GM12878 (cell line): Measurements from ENCODE around the gene CUTA. TPM values are rescaled to one million over a fixed set of nuclear protein-coding genes. Genes with fewer than 3 reads are reported as not detected.
A peak's percentile ranks its signal among the peaks of the same experiment; 100 is the strongest.

ENCODE experiments used
- ATAC-seq: fragments of 200-7000 bp; cut with Tn5 transposase; 3 replicates; pipeline ENCODE4 v1.9.1; 2020; ENCODE audit warnings: mild to moderate bottlenecking, moderate library complexity
- BruUV-seq: library from RNA; stranded (reverse); fragments of 400-500 nt; replicated peaks from 2 replicates; lab custom pipeline; 2021; lab: Mats Ljungman, UMichigan
- CTCF ChIA-PET: fragments of 300-600 bp; sonication (Branson Sonifier 250); formaldehyde crosslinking; extraction: SDS; loops from one replicate; lab custom pipeline; 2021; ENCODE audit warnings: inconsistent platforms; lab: Yijun Ruan, JAX
- POLR2A ChIA-PET: fragments of 350-600 bp; formaldehyde crosslinking; extraction: SDS; loops from one replicate; lab custom pipeline; 2021; ENCODE audit warnings: inconsistent platforms; lab: Charles Lee
- RAD21 ChIA-PET: fragments of 300-600 bp; sonication (Branson Sonifier 250); formaldehyde crosslinking; loops from one replicate; lab custom pipeline; 2023; ENCODE audit warnings: antibody characterized with exemption; ENCODE audit not compliant: unreplicated experiment; lab: Charles Lee
- SMC1A ChIA-PET: fragments of 300-600 bp; sonication (Branson Sonifier 250); formaldehyde crosslinking; loops from one replicate; lab custom pipeline; 2023; ENCODE audit not compliant: unreplicated experiment, uncharacterized antibody; lab: Charles Lee
- DNase-seq: peaks from one replicate; pipeline ENCODE4 v3.0.0-alpha.2; 2011; ENCODE audit warnings: low read depth, low spot score
- FAIRE-seq: peaks from 3 replicates; lab custom pipeline; 2011; peaks lifted over from hg19 to GRCh38; lab: Jason Lieb, UNC
- H2AFZ ChIP-seq: 2 replicates; pipeline ENCODE4 v1.6.0; 2011; ENCODE audit warnings: low read depth, low read length, control low read depth; ENCODE audit not compliant: control insufficient read depth
- H3K27ac ChIP-seq: 2 replicates; pipeline ENCODE4 v1.5.1; 2011; ENCODE audit warnings: control low read depth; ENCODE audit not compliant: control insufficient read depth, insufficient read depth
- H3K27me3 ChIP-seq, 2 experiments: replicated peaks in 1 of 2; 2 replicates each; pipeline versions ENCODE4 v1.6.0 to v1.6.1; 2011; ENCODE audit warnings: low read length in 1 of 2; ENCODE audit not compliant: control insufficient read depth in 2 of 2, insufficient read depth in 2 of 2
- H3K36me3 ChIP-seq, 2 experiments: 2 replicates each; pipeline ENCODE4 v1.5.1; 2011; ENCODE audit warnings: low read length in 1 of 2; ENCODE audit not compliant: control insufficient read depth in 2 of 2, insufficient read depth in 2 of 2
- H3K4me1 ChIP-seq: 2 replicates; pipeline ENCODE4 v1.6.1; 2011; ENCODE audit warnings: mild to moderate bottlenecking, low read length, moderate library complexity, mixed read lengths; ENCODE audit not compliant: control insufficient read depth, insufficient read depth
- H3K4me2 ChIP-seq: 2 replicates; pipeline ENCODE4 v1.6.0; 2011; ENCODE audit warnings: control low read depth; ENCODE audit not compliant: control insufficient read depth, insufficient read depth
- H3K4me3 ChIP-seq: fragments of 200-600 bp; sonication (generic); 2 replicates; pipeline ENCODE4 v1.5.1; 2016
- H3K79me2 ChIP-seq: 2 replicates; pipeline ENCODE4 v1.6.0; 2011; ENCODE audit warnings: low read length; ENCODE audit not compliant: control insufficient read depth, insufficient read depth
- H3K9ac ChIP-seq: 2 replicates; pipeline ENCODE4 v1.8.0; 2011; ENCODE audit warnings: low read length, control low read depth, mixed read lengths; ENCODE audit not compliant: control insufficient read depth, insufficient read depth
- H3K9me3 ChIP-seq: replicated peaks from 3 replicates; pipeline ENCODE4 v1.5.1; 2011; ENCODE audit warnings: mild to moderate bottlenecking, low read length; ENCODE audit not compliant: control insufficient read depth, insufficient read depth
- H4K20me1 ChIP-seq: 2 replicates; pipeline ENCODE4 v1.6.0; 2011; ENCODE audit not compliant: control insufficient read depth, insufficient read depth
- BHLHE40 ChIP-seq, 2 experiments: fragments of 450-650 bp in 1 of 2; IDR thresholded peaks; 2 replicates each; pipeline ENCODE4 v1.6.1; 2011 to 2017; ENCODE audit warnings: low read depth in 2 of 2, borderline replicate concordance in 1 of 2, improper control_type of control experiment in 1 of 2, low read length in 1 of 2, mild to moderate bottlenecking in 1 of 2
- BMI1 ChIP-seq: fragments of 450-650 bp; IDR thresholded peaks from 2 replicates; pipeline ENCODE4 v1.6.1; 2016; ENCODE audit warnings: mild to moderate bottlenecking, moderate library complexity, borderline replicate concordance
- CBX5 ChIP-seq: sonication (generic); IDR thresholded peaks from 2 replicates; pipeline ENCODE4 v1.6.1; 2016; ENCODE audit warnings: low read depth, moderate library complexity, mild to moderate bottlenecking, inconsistent platforms
- DPF2 ChIP-seq: fragments of 450-650 bp; IDR thresholded peaks from 2 replicates; pipeline ENCODE4 v1.6.1; 2017; ENCODE audit warnings: mild to moderate bottlenecking
- FOXM1 ChIP-seq: IDR thresholded peaks from 2 replicates; pipeline ENCODE4 v1.6.1; 2012; ENCODE audit warnings: low read depth, mild to moderate bottlenecking, inconsistent platforms, low read length, moderate library complexity
- GATAD2B ChIP-seq: fragments of 450-650 bp; conservative IDR thresholded peaks from 2 replicates; pipeline ENCODE4 v1.6.1; 2017; ENCODE audit warnings: low read depth, mild to moderate bottlenecking, moderate library complexity
- KDM1A ChIP-seq: fragments of 200-600 bp; sonication (generic); IDR thresholded peaks from 2 replicates; pipeline ENCODE4 v1.6.1; 2016; ENCODE audit warnings: borderline replicate concordance
- MYB ChIP-seq: fragments of 150-350 bp; IDR thresholded peaks from 2 replicates; pipeline ENCODE4 v1.6.1; 2014; ENCODE audit warnings: mild to moderate bottlenecking, low read depth, low read length, borderline replicate concordance
- MYC ChIP-seq: IDR thresholded peaks from 2 replicates; pipeline ENCODE4 v1.6.1; 2011; ENCODE audit warnings: mild to moderate bottlenecking, low read length, moderate library complexity, inconsistent platforms; ENCODE audit not compliant: insufficient read depth, insufficient replicate concordance, insufficient read length, severe bottlenecking
- RELA ChIP-seq: fragments of 450-650 bp; IDR thresholded peaks from 2 replicates; pipeline ENCODE4 v1.8.0; 2014; ENCODE audit warnings: borderline replicate concordance; ENCODE audit not compliant: partially characterized antibody
- RFX5 ChIP-seq: IDR thresholded peaks from 2 replicates; pipeline ENCODE4 v1.6.1; 2011; ENCODE audit warnings: low read depth, low read length, improper control_type of control experiment
- SMC3 ChIP-seq: IDR thresholded peaks from 2 replicates; pipeline ENCODE4 v1.6.1; 2011; ENCODE audit warnings: low read length, improper control_type of control experiment, borderline replicate concordance
- SP1 ChIP-seq: IDR thresholded peaks from one replicate; pipeline ENCODE4 v1.6.1; 2011; ENCODE audit warnings: low read depth, low read length
- WRNIP1 ChIP-seq: IDR thresholded peaks from 2 replicates; pipeline ENCODE4 v1.6.1; 2011; ENCODE audit warnings: low read depth, low read length, improper control_type of control experiment, borderline replicate concordance
- YBX1 ChIP-seq: fragments of 450-650 bp; IDR thresholded peaks from 2 replicates; pipeline ENCODE4 v1.6.1; 2016; ENCODE audit warnings: antibody characterized with exemption
- ZNF24 ChIP-seq: fragments of 450-650 bp; IDR thresholded peaks from 2 replicates; pipeline ENCODE4 v1.6.1; 2017; ENCODE audit warnings: antibody characterized with exemption, mild to moderate bottlenecking
- ZNF622 ChIP-seq: fragments of 450-650 bp; IDR thresholded peaks from 2 replicates; pipeline ENCODE4 v1.6.1; 2017; ENCODE audit warnings: mild to moderate bottlenecking, inconsistent platforms
- WGBS: methylation state at CpG from one replicate; pipeline ENCODE4 v1.1.6; 2016; ENCODE audit warnings: low lambda C conversion rate; ENCODE audit not compliant: insufficient replicate concordance, insufficient coverage; ENCODE audit errors: missing lambda C conversion rate; 5-methylcytosine and 5-hydroxymethylcytosine counted together
- in situ Hi-C: fragments of 300-500 bp; cut with MboI; formaldehyde crosslinking; loops from 9 replicates; pipeline ENCODE4 v1.14.3; 2018; ENCODE audit warnings: mixed read lengths
- intact Hi-C: fragments of 100-400 bp; cut with micrococcal nuclease; formaldehyde crosslinking; loops from one replicate; pipeline ENCODE4 v1.14.2; 2022; ENCODE audit not compliant: unreplicated experiment
- polyA plus RNA-seq, 11 experiments: library from polyadenylated mRNA; depleted of rRNA in 4 of 11; unstranded in 6 of 11; stranded (reverse) in 5 of 11; fragments of >200 nt; fragmentation: Nextera tagmentation in 4 of 11; fragmentation: Illumina TruSeq in 1 of 11; extraction: Ambion mirVana in 4 of 11; extraction: Trizol in 1 of 11; gene quantifications; 1 replicate in 1 of 11; 2 replicates in 10 of 11; pipeline versions ENCODE4 v1.2.1 to v1.2.3, GENCODE V29; 2011 to 2016; ENCODE audit warnings: inconsistent platforms in 2 of 11, missing spikeins in 2 of 11, low read depth in 1 of 11
- total RNA-seq, 4 experiments: library from RNA; depleted of rRNA in 3 of 4; stranded (reverse); fragments of >200 nt in 3 of 4; fragmentation: Illumina TruSeq in 1 of 4; extraction: Trizol in 1 of 4; gene quantifications; 2 replicates each; pipeline versions ENCODE4 v1.2.1 to v1.2.3, GENCODE V29; 2013 to 2021
- TF ChIP-seq, protein P1 (sequence below): IDR thresholded peaks from 2 replicates; pipeline ENCODE4 v1.6.1; 2012; ENCODE audit warnings: low read depth, low read length, improper control_type of control experiment
- TF ChIP-seq, protein P2 (sequence below): fragments of 450-650 bp; IDR thresholded peaks from 2 replicates; pipeline ENCODE4 v1.6.1; 2016; ENCODE audit warnings: mild to moderate bottlenecking

The CUTA gene
- total and polyA plus RNA-seq, 10 of the 15 experiments (the other 5 are each of a cell fraction or from before 2014, with no cell fraction given): 102 to 293 (median 189) TPM

DNA sequence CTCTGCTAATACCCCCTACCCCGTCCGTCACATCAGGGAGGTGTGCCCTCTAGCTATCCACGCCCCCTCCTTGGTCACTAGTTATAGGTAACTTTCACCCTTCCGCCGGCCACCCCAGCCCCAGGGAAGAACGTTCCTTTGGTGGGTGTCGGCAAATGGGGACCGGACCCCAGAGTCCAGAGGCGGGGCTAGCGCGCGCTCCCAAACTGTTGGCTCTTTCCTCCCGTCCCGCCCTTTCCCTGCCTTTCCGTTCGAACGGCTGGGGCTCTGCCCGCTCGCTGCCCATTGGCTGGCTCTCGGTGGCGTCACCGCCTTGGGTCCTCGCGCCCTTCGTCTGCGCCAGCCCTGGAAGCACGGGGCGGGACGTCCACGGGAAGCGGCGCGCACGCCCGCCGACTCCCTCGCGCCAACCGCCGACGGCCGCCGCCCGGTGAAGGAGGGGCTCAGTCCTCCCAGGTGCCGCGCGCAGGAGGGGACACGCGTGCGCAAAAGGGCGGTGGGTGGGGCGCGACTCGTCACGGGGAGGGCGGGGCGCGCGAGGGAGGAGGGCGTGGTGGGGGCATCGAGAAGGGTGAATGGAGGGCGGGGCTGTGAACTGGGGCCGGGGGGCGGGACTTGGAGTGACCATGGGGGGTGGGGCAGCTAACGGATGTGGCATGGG lies 7.7 kb downstream of the CUTA start:
- Histone ChIP-seq H3K4me2 (peak overlapping the region; percentile 70), H4K20me1 (no peaks in the 10 kb centered on the region; the same call in 1 of the 2 replicates), H3K27ac (peak overlapping the region; percentile 90), H3K9ac (peak overlapping the region; percentile 75), H3K9me3 (no peaks in the 10 kb centered on the region), H3K79me2 (peaks cover 8% of the 10 kb centered on the region), H3K4me3 (peak overlapping the region; percentile 73), H2AFZ (peak overlapping the region; percentile 88), H3K4me1 (peaks cover 16% of the 10 kb centered on the region), H3K27me3 (no peaks in the 10 kb centered on the region), H3K36me3 (peaks cover 19 to 22% of the 10 kb centered on the region in 2 experiments)
- DNase-seq: peak; percentile 86
- SMC1A ChIA-PET: interaction anchor here (1.0 kb wide), 1 partner anchor 14 kb away, joined by 4 read pairs; no protein-coding TSS in a partner anchor
- under 1% methylated on average over 52 of the region's 65 CpGs for WGBS
- in situ Hi-C loops: no loop called here
- no TSS peak for BruUV-seq
- POLR2A ChIA-PET: interaction anchor here (0.5 to 2.2 kb wide), 9 partner anchors 14 to 1269 kb away, joined by 3 to 8 read pairs (median 4); partner anchors contain the start of gene ZBTB22
- CTCF ChIA-PET: interaction anchor here (0.6 to 1.2 kb wide), 4 partner anchors 8 to 142 kb away, joined by 3 to 4 read pairs (median 4); partner anchors contain the start of gene CUTA
- RAD21 ChIA-PET: interaction anchor here (1.0 to 1.2 kb wide), 2 partner anchors 9 to 14 kb away, joined by 3 to 4 read pairs; no protein-coding TSS in a partner anchor
- intact Hi-C loops: loop anchor here (1.0 kb wide), 1 partner anchor 44 kb away; the partner anchor contains the start of gene ZBTB9
- peak; percentile 96 for ATAC-seq
- FAIRE-seq: peak; percentile 98
- TF ChIP-seq BHLHE40 (IDR thresholded peaks at IDR 0.05; ENCODE audit: borderline replicate concordance in 1 of 2, low read depth in 2 of 2, low read length in 1 of 2) (peak; percentile 52 to 89; a peak in 3 of 4 replicates), WRNIP1 (no peak), SMC3 (no peak), KDM1A (no peak), ZNF24 (no peak), CBX5 (no peak), FOXM1 (no peak), MYB (0 out of 2 replicates have a peak, but pooled peaks have one; percentile 49), RFX5 (peak; percentile 77; the same call in 1 of the 2 replicates), GATAD2B (peak; percentile 63), DPF2 (peak; percentile 18; the same call in 1 of the 2 replicates), ZNF622 (no peak), BMI1 (no peak), SP1 (peak; percentile 71), RELA (peak; percentile 24), YBX1 (no peak), MYC (peak; percentile 35)
- TF ChIP-seq, protein P1, sequence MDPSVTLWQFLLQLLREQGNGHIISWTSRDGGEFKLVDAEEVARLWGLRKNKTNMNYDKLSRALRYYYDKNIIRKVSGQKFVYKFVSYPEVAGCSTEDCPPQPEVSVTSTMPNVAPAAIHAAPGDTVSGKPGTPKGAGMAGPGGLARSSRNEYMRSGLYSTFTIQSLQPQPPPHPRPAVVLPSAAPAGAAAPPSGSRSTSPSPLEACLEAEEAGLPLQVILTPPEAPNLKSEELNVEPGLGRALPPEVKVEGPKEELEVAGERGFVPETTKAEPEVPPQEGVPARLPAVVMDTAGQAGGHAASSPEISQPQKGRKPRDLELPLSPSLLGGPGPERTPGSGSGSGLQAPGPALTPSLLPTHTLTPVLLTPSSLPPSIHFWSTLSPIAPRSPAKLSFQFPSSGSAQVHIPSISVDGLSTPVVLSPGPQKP: no peak
- TF ChIP-seq, protein P2, sequence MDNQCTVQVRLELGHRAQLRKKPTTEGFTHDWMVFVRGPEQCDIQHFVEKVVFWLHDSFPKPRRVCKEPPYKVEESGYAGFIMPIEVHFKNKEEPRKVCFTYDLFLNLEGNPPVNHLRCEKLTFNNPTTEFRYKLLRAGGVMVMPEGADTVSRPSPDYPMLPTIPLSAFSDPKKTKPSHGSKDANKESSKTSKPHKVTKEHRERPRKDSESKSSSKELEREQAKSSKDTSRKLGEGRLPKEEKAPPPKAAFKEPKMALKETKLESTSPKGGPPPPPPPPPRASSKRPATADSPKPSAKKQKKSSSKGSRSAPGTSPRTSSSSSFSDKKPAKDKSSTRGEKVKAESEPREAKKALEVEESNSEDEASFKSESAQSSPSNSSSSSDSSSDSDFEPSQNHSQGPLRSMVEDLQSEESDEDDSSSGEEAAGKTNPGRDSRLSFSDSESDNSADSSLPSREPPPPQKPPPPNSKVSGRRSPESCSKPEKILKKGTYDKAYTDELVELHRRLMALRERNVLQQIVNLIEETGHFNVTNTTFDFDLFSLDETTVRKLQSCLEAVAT: no peak
